Activated CD4-positive, alpha-beta T cell treated with anti-CD3 and anti-CD28 coated beads for 1 hour (primary cell): ENCODE data around the gene KRT36.

Experiments used
- DNase-seq: peaks from one replicate; pipeline ENCODE4 v3.0.0-alpha.2; 2020

Gene KRT36

GRCh38 chr17:41489531-41489930 lies at the start of gene KRT36:
Gene KRT36 (minus strand): TSS chr17:41489910. CDS start chr17:41489864, 46 bp downstream.
- DNase-seq = no peak

- no peak for DNase-seq
These were observed 49.4 kb upstream of the KRT36 start for GRCh38 chr17:41539071-41539492.

- DNase-seq = no peak
These were observed 48.9 kb upstream of the KRT36 start for GRCh38 chr17:41538565-41538991.

- DNase-seq = no peak
These were observed 48.3 kb upstream of the KRT36 start for GRCh38 chr17:41537990-41538389.

GRCh38 chr17:41537614-41537954 lies 47.9 kb upstream of the KRT36 start:
- DNase-seq = no peak

GRCh38 chr17:41536741-41537613 lies 47.3 kb upstream of the KRT36 start:
- no peak for DNase-seq

- DNase-seq = no peak
These were observed 46.2 kb upstream of the KRT36 start for GRCh38 chr17:41535764-41536481.

DNA sequence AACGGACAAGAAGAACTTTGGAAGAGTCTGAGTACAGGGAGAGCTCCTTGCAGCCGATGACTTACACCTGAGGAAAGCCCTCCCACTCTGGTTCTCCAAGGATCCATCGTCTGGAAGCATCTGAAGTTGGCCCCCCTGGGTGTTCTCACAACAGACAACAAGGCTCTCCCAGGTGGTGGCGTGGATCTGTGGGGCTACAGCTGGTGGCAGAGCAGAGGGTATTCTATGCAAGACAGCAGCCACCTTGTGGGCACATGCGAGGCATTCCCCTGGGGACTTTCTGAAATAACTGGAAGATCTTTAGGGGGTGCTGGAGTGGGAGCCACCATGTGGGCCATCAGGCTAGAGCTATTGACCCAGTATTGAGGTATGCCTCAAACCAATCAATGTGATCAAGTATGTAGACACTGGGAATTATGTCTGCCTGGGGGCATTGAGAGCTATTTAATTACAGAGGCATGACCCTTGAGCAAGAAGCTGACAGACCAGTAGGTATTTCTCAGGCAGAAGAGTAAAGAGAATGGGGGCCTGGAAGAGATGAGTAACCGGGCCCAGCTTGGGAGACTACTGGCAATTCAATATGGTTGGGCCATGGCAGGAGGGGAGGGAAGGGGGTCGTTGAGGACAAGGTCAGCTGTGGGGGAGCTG lies 45.3 kb upstream of the KRT36 start:
- DNase-seq = no peak

GRCh38 chr17:41533613-41534012 lies 43.9 kb upstream of the KRT36 start:
- DNase-seq = no peak

- DNase-seq = no peak
These were observed 43.3 kb upstream of the KRT36 start for GRCh38 chr17:41532947-41533570.

GRCh38 chr17:41531993-41532392 lies 42.3 kb upstream of the KRT36 start:
- DNase-seq = no peak

DNA sequence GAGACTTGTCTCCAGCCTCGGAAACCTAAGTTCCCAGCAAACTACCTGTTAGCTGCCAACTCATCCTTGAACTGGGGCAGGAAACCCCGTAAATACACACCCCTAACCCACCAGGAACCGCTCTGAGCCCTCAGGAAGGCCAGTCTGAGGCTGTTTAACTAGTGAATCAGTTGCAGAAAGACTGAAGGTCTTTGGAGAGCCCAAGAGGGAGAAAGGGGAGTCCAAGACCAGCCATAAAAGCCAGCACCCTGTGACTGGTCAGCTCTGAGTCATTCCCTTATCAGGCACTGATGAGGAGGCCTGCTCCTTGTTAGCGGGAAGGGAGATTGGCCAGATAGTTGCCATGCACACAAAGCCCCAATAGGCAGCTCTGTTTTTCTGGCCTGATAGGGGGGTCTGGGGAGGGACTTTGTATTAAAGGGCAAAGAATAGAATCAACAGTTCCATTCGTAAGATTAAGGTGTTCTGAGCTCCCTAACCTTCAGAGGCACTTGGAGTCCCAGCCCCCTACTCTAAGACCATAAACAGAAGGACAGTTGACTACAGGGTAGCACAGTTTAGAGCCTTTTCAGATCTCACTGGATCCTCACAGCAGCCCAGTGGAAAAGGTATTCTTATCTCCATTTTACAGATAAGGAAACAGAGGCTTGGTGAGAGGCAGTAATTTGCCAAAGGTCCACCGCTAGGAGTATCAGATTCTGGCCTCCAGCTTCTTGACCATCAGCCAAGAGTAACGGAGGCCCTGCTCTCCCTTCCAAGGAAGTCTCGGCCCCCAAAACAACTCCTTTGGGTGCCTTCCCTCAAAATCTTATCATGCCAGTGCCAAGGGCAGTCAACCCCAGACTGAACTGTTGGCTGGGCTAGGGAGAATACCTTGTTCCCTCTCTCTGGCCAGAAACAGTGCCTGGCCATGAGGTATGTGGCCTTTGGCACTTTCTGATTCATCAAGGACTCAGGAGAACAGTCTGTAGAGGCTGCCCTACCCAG lies 40.6 kb upstream of the KRT36 start:
- no peak for DNase-seq

DNA sequence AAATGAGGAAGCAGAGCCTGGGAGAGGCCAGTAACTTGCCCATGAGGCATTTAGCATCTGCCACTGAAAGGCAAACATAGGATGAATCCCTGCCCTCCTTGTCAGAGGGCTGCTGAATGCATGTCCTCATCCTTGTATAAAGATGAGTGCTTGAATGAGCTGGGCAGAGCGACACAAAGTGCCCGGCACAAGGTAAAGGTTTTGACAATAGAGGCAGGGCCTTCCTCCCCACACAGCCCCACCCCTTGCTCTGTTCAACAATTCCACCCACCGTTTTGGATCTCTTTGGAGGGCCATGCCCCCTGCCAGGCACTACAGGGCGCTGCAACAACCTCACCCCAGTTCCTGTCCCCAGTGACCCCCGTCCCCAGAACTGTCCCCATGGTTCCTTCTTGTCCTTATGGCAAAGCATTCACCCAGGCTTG lies 39.8 kb upstream of the KRT36 start:
- DNase-seq = no peak

- no peak for DNase-seq
These were observed 39.2 kb upstream of the KRT36 start for GRCh38 chr17:41528959-41529353.

DNA sequence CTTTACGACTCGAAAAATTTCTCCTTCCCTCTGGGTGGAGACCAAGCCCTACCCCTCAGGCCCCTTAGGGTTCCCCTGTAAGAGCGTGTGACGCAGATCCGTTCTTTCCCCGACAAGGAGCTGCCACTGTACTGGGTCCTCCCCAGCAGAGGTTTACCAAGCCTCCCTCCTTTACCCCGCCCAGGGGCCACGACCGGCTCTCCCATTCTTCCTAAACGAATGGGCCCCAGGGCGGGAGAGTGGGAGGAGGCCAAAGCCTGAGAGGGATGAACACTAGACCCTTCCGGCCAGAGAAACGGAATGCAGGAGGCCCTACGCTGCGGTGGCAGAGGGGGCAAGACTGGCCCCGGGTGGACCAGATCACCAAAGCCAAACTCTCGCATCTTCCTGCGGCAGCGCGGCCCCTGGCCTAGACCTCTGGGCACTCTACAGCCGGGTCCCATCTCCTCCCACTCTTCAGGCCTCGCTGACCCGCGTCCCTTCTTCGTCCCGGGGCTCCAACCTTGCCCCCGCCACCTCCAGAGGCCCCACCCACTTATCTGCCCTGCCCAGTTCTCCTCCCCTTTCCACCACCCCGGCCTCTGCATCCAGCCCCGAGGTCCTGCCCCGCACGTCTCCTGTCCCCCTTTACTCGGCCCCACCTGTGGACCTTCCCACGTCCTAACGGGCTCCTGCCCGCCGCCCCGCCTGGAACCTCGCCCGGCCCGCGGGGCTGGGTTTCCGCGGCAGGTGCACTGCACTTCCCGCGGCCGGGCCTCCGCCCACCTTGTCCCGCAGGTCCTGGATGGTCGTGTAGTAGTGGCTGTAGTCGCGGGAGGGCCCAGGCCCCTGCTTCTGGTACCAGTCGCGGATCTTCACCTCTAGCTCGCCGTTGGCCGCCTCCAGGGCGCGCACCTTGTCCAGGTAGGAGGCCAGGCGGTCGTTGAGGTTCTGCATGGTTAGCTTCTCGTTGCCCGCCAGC lies 37.6 kb upstream of the KRT36 start:
- no peak for DNase-seq

DNA sequence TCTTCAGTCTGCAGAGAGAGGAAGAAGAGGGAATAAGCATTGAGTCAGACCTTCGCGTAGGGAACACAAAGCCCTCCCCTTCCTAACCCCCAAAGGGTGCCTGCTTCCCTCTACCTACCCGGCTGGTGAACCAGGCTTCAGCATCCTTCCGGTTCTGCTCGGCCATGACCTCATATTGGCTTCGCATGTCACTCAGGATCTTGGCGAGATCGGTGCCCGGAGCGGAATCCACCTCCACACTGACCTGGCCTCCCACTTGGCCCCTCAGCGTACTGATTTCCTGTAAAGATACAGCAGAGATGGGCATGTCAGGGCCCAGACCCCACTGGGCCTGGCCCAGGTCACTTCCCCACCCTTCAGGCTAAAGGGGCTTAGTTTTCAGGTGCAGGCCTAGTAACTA lies 34.6 kb upstream of the KRT36 start:
- no peak for DNase-seq

DNA sequence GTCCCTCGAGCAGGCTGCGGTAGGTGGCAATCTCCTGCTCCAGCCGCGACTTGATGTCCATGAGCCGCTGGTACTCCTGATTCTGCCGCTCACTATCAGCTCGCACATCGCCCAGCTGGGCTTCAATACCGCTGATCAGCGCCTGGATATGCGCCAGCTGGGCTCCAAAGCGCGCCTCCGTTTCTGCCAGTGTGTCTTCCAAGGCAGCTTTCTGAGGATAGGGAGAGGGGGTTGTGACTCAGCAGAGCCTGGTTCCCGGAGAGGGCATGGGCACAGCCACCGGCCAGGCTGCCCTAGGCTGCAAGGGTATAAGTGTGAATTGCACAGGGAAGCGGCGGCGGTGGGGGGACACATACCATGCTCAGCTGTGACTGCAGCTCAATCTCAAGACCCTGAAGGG lies 34.1 kb upstream of the KRT36 start:
- DNase-seq = no peak

GRCh38 chr17:41523225-41523593 lies 33.5 kb upstream of the KRT36 start:
- DNase-seq = no peak

- no peak for DNase-seq
These were observed 32.9 kb upstream of the KRT36 start for GRCh38 chr17:41522301-41523224.
